ENCODE data around the gene TFAP2E. TPM values are rescaled to one million over a fixed set of nuclear protein-coding genes. Genes with fewer than 3 reads are reported as not detected.

Gene TFAP2E
- total RNA-seq, 1 donor from 2014 or later = 0.41 TPM

- peaks cover 15% of the 10 kb centered on the region for H3K4me1 Mint-ChIP-seq (ENCODE audit: low read depth, unreplicated experiment)
Observed at GRCh38 chr1:35560256-35561225, 12.6 kb upstream of the TFAP2E start.

GRCh38 chr1:35561297-35561971 lies 11.7 kb upstream of the TFAP2E start:
- FAIRE-seq = no peak
- Mint-ChIP-seq H3K27ac (ENCODE audit: unreplicated experiment) (no peak overlapping the region), H3K9me3 (ENCODE audit: unreplicated experiment) (no peaks in the 10 kb centered on the region)

More at GRCh38 chr1:35560256-35561225, 12.6 kb upstream of the TFAP2E start:
- Mint-ChIP-seq H3K36me3 (ENCODE audit: low read depth, unreplicated experiment) (peaks cover 9% of the 10 kb centered on the region), H3K4me3 (ENCODE audit: unreplicated experiment) (no peak overlapping the region), H3K27me3 (ENCODE audit: low read depth, unreplicated experiment) (no peaks in the 10 kb centered on the region), H3K9me3 (ENCODE audit: unreplicated experiment) (no peaks in the 10 kb centered on the region), H3K27ac (ENCODE audit: unreplicated experiment) (peak overlapping the region; percentile 66)
- no peak overlapping the region for H3K4me3 ChIP-seq (ENCODE audit: insufficient read depth, low read depth, low read length)
- H3K27me3 ChIP-seq (ENCODE audit: insufficient read depth, low read length) = no peaks in the 10 kb centered on the region
- H4K20me1 ChIP-seq (ENCODE audit: insufficient read depth, low read length) = peaks cover 80% of the 10 kb centered on the region
- H2AFZ ChIP-seq (ENCODE audit: low read depth, low read length) = no peak overlapping the region
- no peaks in the 10 kb centered on the region for H3K9me3 ChIP-seq (ENCODE audit: insufficient read depth, low read depth, low read length)
- H3K27ac ChIP-seq (ENCODE audit: low read depth, low read length) = no peak overlapping the region
- peaks cover 27% of the 10 kb centered on the region for H3K4me1 ChIP-seq (ENCODE audit: insufficient read depth, low read length)
- DNase-seq (ENCODE audit: low read depth) = no peak
- no peak for FAIRE-seq
- peaks cover 54% of the 10 kb centered on the region for H3K79me2 ChIP-seq (ENCODE audit: insufficient read depth, low read length)
- H3K9ac ChIP-seq (ENCODE audit: low read length) = peak overlapping the region; percentile 10
- peaks cover 8% of the 10 kb centered on the region for H3K36me3 ChIP-seq (ENCODE audit: insufficient read depth, low read length)
- H3K4me2 ChIP-seq (ENCODE audit: low read length) = peak overlapping the region; percentile 63
- TF ChIP-seq CTCF (IDR thresholded peaks at IDR 0.05; ENCODE audit: insufficient read depth, low read depth, low read length) (no peak), EZH2 (IDR thresholded peaks at IDR 0.05; ENCODE audit: insufficient read depth, low read length) (no peak)

More at GRCh38 chr1:35561297-35561971, 11.7 kb upstream of the TFAP2E start:
- DNase-seq (ENCODE audit: low read depth) = no peak
- no peak overlapping the region for H3K27ac ChIP-seq (ENCODE audit: low read depth, low read length)
- H2AFZ ChIP-seq (ENCODE audit: low read depth, low read length) = no peak overlapping the region
- peaks cover 10% of the 10 kb centered on the region for H3K36me3 Mint-ChIP-seq (ENCODE audit: low read depth, unreplicated experiment)
- TF ChIP-seq CTCF (IDR thresholded peaks at IDR 0.05; ENCODE audit: insufficient read depth, low read depth, low read length) = no peak
- TF ChIP-seq EZH2 (IDR thresholded peaks at IDR 0.05; ENCODE audit: insufficient read depth, low read length) = no peak
- H3K79me2 ChIP-seq (ENCODE audit: insufficient read depth, low read length) = peaks cover 52% of the 10 kb centered on the region
- peaks cover 8% of the 10 kb centered on the region for H3K36me3 ChIP-seq (ENCODE audit: insufficient read depth, low read length)
- peak overlapping the region; percentile 28 for H3K4me3 Mint-ChIP-seq (ENCODE audit: unreplicated experiment)
- peaks cover 79% of the 10 kb centered on the region for H4K20me1 ChIP-seq (ENCODE audit: insufficient read depth, low read length)
- no peaks in the 10 kb centered on the region for H3K9me3 ChIP-seq (ENCODE audit: insufficient read depth, low read depth, low read length)
- H3K27me3 Mint-ChIP-seq (ENCODE audit: low read depth, unreplicated experiment) = no peaks in the 10 kb centered on the region
- H3K27me3 ChIP-seq (ENCODE audit: insufficient read depth, low read length) = no peaks in the 10 kb centered on the region
- peaks cover 18% of the 10 kb centered on the region for H3K4me1 ChIP-seq (ENCODE audit: insufficient read depth, low read length)
- peak overlapping the region; percentile 63 for H3K4me2 ChIP-seq (ENCODE audit: low read length)
- no peak overlapping the region for H3K4me3 ChIP-seq (ENCODE audit: insufficient read depth, low read depth, low read length)
- H3K4me1 Mint-ChIP-seq (ENCODE audit: low read depth, unreplicated experiment) = peaks cover 8% of the 10 kb centered on the region
- H3K9ac ChIP-seq (ENCODE audit: low read length) = peak overlapping the region; percentile 10
